NB4 (cell line): ENCODE results near the gene GPR22.

ENCODE experiments used
- DNase-seq: peaks from one replicate; pipeline ENCODE4 v3.0.0; 2010; ENCODE audit warnings: low read depth
- H3K4me3 ChIP-seq: one replicate; pipeline ENCODE4 v1.5.1; 2011; ENCODE audit warnings: mild to moderate bottlenecking, low read depth, low read length, moderate library complexity
- MYC ChIP-seq: IDR thresholded peaks from 2 replicates; pipeline ENCODE4 v1.6.1; 2011; ENCODE audit warnings: low read depth, low read length
- POLR2A ChIP-seq: IDR thresholded peaks from 2 replicates; pipeline ENCODE4 v1.6.1; 2011; ENCODE audit warnings: mild to moderate bottlenecking; ENCODE audit not compliant: insufficient read length; ENCODE audit errors: extremely low read depth
- TF ChIP-seq, protein P1 (sequence below): IDR thresholded peaks from one replicate; pipeline ENCODE4 v1.5.1; 2012; ENCODE audit warnings: low read depth, low read length
- TF ChIP-seq, protein P2 (sequence below): IDR thresholded peaks from 2 replicates; pipeline ENCODE4 v1.6.1; 2011; ENCODE audit warnings: low read depth, low read length

Gene GPR22

GRCh38 chr7:107453388-107453787, 16.5 kb upstream of the GPR22 start:
- TF ChIP-seq, protein P1, sequence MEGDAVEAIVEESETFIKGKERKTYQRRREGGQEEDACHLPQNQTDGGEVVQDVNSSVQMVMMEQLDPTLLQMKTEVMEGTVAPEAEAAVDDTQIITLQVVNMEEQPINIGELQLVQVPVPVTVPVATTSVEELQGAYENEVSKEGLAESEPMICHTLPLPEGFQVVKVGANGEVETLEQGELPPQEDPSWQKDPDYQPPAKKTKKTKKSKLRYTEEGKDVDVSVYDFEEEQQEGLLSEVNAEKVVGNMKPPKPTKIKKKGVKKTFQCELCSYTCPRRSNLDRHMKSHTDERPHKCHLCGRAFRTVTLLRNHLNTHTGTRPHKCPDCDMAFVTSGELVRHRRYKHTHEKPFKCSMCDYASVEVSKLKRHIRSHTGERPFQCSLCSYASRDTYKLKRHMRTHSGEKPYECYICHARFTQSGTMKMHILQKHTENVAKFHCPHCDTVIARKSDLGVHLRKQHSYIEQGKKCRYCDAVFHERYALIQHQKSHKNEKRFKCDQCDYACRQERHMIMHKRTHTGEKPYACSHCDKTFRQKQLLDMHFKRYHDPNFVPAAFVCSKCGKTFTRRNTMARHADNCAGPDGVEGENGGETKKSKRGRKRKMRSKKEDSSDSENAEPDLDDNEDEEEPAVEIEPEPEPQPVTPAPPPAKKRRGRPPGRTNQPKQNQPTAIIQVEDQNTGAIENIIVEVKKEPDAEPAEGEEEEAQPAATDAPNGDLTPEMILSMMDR: no peak
- TF ChIP-seq, protein P2, sequence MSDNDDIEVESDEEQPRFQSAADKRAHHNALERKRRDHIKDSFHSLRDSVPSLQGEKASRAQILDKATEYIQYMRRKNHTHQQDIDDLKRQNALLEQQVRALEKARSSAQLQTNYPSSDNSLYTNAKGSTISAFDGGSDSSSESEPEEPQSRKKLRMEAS: no peak
- TF ChIP-seq MYC (no peak), POLR2A (no peak)
- no peak overlapping the region for H3K4me3 ChIP-seq
- no peak for DNase-seq

DNA sequence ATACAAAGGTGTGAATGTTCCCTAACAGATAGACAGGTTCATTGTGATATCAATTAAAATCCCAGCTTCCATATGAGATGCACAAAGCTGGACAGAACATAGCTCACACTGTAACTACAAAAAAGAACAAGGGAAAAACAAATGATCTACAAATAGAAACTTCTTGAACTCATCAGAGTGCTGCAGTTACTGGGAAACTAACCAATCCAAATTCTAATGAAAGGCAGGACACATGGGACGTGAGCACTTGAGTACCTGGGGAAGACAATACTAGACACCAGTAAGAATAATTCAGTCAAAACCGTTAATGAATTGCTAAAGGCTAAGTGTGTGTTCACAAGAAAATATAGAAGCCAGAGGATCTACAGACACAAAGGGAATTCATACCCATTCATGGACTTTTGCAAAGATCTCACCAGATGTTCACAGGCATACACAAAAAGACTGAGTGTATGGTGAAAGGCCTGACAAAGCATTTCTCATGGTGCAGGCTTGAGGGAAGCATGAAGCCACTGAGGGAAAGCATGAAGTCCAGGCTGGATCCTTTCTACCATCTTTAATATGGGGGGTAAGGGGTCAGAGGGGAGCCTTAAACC, 7.8 kb upstream of the GPR22 start:
- TF ChIP-seq, protein P2: no peak
- TF ChIP-seq, protein P1: no peak
- TF ChIP-seq MYC (no peak), POLR2A (no peak)
- DNase-seq: no peak
- no peak overlapping the region for H3K4me3 ChIP-seq

DNA sequence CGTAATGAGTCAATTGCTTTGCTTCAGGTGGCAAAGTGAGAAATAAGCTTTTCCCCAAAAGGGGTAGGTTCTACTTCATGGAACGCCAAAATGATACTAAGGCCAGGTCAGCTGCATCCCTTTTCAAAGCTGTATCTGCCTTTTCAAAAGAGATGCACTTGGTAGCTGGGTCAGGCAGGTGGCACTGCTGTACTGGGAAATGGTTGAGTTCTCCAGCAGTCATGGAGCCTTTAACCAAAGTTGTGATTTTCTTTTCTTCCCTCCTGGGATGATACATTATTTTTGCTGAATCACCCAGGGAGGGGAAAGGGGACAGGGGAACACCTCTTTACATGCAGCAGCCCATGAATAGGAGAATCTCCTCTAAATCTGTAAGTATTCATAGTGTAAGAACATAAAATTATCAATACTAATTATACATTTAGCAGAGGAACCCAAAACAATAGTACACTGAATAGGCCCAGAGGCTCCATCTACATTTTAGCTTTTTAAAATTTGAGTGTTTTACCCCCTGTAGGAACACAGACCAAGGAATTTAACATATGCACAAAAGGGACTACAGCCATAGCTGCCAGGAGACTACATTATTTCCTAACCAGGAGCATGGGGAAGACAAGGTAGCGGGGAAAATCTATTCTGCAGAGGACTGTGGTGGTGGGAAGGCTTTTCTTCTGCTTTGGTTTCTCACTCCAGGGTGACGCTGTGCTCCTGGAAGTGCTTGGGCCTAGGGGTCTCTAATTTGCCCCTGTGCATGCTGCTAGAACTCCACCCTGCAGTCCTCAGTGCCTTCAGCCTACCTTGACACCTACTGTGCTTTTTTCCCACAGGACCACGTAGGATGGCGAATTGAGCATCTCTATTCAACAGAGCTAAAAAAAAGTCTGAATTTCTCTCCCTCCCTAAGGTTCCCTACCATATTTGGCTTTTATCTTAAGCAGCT, 6.4 kb upstream of the GPR22 start:
- no peak overlapping the region for H3K4me3 ChIP-seq
- TF ChIP-seq MYC: no peak
- TF ChIP-seq, protein P1: peak; percentile 38
- peak; percentile 58 for DNase-seq

DNA sequence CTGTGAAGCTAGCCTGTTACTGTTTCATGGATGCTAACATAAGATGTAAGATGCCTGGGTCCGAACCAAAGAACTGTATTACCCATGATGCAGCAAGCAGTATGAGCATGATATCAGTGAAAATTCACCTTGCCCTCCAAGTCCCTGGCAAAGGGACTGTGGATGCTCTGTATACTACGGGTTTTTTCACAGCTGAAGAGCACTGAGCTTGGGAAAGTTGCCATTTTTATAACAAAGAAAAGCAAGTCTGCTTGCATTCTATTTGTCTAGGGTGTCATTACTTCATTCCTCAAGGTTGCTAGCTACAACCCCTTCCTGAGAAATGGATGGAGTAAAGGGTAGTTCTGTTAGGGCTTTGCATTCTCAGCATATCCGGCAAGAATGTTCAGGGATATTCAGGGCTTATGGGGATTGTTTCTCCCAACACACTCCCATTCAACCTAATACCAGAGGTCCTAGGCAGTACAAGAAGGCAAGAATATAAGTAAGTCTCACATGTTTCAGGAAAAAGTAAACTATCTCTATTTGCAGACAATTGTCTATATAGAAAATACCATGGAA, 5.1 kb upstream of the GPR22 start:
- H3K4me3 ChIP-seq: no peak overlapping the region
- TF ChIP-seq, protein P1: no peak
- no peak for TF ChIP-seq MYC
- TF ChIP-seq, protein P2: no peak
- TF ChIP-seq POLR2A: no peak
- no peak for DNase-seq

- H3K4me3 ChIP-seq: no peak overlapping the region
- DNase-seq: no peak
- no peak for TF ChIP-seq MYC
- TF ChIP-seq, protein P1: no peak
- TF ChIP-seq, protein P2: no peak
- no peak for TF ChIP-seq POLR2A
These were observed 1.9 kb upstream of the GPR22 start for GRCh38 chr7:107467972-107468371.
